GM19324 (cell line): ENCODE data around the gene ALOX5.
A peak's percentile ranks its signal among the peaks of the same experiment; 100 is the strongest.

ENCODE experiments used
- ATAC-seq: cut with Tn5 transposase; IDR thresholded peaks from one replicate; pipeline ENCODE4 v1.9.1; 2021; ENCODE audit warnings: mild to moderate bottlenecking, moderate library complexity; ENCODE audit not compliant: unreplicated experiment, low FRiP score

ALOX5 gene

DNA sequence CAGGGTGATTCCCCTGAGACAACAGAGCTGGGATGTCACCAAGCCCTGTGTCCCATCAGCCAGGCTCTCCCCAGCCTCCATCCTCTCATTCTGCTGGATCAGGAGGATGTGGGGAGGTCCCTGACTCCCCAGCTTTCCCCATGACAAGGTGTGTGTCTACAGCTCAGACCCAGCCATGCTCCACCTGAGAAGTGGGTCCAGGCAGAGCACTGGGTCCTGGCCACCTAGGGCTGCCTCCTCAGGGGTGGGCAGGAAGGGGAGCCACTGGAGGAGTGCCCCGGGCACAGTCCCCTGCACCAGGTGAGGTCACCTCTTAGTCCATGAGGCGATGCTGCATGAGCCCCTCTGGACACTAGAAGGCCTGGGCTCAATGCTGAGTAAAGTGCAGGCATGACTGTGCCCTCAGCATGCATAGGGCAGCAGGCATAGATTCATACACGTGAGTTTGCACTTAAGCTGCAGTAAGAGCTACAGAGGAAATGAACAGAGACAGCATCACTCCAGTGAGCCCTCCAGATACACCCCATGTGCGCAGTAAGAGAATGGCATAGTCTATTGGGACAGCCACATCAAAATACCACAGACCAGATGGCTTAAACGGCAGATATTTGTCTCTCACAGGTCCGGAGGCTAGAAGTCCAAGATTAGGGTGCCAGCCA lies 48.3 kb downstream of the ALOX5 start:
- ATAC-seq: no peak

DNA sequence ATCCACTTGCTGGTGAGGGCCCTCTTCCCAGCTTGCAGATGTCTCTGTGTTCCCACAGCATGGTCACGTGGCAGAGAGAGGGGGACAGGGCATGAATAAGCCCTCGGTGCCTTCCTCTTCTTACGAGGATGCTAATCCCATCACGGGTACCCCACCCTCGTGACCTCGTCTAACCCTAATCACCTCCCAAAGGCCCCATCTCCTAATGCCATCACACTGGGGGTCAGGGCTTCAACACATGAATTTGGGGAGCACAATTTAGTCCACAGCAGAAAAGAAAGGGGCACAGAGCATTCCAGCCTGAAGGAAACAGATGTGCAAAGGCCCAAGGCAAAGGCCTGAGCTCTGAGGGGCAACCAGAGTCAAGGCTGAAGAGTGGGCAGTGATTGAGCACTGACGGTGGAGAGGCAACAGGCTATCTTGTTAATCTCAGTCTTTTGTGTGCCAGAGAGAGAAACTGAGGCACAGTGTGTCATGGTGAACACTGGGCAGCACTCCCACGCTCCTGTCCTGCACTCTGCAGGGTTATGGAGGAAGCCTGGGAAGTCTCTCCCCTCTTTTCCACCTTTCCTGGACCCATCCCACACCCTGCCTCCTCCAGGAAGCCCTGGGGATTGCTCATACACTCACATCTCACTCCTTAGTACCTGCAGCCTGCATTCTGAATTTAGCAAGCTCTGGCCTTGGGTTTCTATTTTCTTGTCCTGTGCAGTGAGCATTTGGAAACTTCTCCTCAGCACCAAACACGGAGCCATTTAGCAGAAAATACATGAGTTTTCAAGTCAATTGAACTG lies 49.0 kb downstream of the ALOX5 start:
- ATAC-seq: no peak

DNA sequence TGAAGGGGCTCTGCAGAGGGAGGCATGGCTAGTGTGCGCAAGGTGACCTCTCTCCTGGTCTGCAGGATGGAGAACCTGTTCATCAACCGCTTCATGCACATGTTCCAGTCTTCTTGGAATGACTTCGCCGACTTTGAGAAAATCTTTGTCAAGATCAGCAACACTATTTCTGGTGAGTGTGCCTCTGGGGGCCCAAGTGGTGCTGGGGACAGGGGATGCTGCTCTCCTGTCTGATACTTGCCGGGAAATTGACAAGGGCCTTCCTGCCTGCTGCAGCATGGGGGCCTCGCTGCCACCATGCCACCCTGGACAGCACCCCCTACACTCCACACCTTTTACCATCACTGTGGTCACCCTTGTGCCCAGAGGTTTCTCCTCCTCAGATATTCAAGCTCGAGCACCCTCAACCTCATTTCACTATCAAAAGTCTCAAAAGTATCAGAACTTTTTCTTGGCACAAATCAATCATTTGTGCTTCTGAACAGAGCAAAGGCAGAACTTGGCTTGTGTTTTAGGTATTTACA lies 50.0 kb downstream of the ALOX5 start:
- no peak for ATAC-seq

DNA sequence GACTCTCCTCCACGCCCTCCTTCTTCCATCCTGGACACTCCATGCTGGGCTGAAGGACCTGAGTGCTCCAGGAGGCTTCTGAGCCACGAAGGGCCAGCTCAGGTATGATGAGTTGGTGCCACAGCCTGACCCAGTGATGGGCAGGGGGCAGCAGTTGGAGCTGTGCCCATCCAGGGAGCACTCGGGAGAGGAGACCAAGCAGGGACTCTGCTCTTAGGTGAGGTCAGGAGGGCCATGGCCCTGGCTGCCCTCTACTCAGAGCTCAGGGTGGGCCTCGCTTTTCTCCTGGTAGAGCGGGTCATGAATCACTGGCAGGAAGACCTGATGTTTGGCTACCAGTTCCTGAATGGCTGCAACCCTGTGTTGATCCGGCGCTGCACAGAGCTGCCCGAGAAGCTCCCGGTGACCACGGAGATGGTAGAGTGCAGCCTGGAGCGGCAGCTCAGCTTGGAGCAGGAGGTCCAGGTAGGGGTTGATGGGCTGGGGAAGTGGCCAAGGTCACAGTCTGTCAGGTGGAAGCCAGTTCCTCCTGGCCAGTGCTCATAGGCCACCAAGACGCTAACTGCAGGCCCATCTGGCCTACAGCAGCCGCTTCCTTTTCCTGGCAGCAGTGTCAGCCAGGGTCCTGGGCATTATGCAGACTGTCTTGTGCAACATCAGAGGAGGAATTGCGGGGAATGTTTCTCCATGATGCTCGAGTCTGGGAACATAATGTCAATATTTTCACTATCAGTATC lies 50.8 kb downstream of the ALOX5 start:
- ATAC-seq: no peak

DNA sequence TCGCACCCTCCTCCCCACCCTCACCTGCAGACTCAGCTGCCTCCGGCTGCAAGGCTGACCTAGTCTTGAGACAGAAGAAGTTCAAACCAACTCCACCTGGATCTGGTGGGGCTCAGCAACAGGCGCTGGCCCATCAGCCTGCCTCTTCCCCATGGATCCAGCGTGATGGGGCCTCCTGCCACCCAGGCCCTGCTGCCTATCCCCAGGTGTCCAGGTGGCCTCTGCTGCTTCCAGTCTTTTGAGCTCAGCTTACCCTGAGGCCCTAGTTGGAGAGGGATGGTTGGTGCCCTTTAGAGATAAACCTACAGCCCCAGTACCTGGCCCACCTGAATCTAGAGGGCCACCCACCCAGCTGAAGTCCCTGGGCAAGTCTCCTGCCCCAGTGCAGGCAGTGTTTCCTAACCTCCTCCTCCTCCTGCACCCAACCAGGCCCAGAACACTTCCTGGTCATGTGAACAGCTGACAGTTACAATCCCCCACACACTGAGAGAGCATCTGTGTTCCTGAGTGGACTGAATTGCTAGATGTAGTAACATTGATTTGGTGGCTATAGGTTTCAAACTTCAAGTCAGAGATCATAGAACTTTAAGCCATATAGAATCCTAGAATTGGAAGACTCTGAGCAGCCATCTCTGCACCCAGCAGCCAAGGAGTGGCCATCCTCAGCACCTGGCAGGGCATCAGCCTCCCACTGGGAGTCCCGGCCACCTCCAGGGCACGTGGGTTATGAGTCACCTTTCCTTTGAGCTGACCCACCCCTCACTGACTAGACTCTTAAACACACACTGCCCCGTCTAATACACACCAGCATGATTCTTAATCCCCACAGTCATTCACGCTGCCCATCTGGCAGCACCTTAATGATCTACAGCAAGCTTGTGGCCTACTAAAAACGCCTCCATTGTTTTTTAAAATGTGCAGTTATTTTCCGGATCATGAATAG lies 51.9 kb downstream of the ALOX5 start:
- ATAC-seq: no peak

DNA sequence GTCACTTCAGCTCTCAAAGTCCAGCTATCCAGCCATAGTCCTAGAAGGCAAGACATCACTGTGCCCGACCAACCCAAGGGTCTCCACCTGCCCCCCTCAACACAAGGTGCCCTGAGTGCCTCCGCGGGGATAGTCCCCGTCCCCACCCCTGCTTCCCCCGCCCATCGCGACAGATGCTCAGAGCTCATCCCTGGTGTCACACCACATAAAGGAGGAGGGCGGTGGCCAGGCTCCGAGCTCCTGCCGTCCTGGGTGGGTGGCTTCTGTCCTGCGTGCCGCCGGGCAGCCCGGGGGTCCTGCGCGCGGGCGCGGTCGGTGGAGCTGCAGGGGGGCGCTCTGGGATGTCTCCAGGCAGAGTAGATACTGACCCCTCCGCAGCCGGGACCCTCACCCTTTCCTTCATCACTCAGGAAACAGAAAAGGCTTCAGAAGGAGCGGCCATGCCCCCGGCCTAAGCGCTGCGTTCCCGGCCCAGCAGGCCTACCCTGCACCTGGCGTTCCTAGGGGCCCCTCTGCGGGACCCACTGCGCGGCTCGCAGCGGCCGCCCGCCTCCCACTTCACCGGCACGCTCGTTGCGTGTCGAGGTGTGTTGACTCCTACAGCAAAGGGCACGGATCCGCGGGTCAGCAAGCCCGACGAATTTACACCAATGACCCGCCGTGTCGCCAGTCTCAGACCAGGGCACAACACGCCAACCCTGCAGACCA lies 53.4 kb downstream of the ALOX5 start:
- ATAC-seq: no peak

DNA sequence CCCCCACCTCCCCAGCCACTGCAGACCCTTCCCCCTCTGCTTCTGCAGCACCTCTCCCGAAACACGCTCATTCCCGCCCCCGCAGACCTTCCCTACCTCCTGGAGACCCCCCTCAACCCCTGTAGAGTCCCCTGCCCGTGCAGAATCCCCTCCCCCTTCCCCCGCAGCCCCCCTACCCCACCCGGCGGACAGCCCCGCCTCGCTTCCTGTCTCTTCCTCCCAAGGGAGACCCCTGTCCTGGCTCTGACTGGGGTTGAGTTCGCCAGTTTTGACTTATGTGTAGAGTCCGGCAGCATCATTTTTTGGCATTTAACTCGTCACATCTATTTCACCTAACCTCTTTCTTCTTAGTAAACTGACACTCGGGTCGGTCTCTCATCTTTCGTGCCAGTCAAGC lies 54.0 kb downstream of the ALOX5 start:
- ATAC-seq: no peak

DNA sequence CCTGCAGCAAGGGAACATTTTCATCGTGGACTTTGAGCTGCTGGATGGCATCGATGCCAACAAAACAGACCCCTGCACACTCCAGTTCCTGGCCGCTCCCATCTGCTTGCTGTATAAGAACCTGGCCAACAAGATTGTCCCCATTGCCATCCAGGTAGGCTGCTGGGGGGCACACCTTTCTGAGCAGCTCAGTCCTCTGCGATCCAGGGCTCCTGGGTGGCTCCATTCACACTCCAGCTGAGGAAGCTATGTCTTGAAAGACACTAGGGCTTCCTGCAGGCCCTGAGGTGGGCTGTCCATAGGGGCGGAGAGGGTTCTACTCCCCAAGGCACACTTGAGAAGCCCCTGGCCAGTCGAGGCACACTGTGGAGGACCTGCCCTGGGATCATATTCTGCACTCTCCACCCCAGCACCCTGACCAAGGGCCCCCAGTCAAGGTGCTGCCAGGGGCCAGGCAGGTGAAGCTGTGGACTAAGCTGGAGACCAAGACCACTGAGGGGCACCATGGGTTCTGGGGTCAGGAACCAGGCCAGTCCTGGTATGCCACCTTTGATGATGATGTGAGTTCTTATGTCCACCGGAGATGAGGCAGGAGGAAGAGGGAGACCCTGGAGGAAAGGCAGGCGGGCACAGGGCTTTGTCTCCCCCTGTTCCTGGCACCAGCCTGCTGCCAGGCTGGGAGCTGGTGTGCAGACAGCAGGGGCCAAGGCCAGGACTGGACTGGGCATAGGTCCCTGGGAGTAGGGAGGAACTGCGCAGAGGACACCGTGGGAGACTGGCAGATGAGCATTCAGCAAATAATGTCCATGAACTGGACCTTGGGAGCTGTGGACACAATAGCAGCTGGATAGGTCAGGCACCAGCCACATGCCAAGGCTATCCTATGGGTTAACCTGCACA lies 54.8 kb downstream of the ALOX5 start:
- ATAC-seq: no peak

DNA sequence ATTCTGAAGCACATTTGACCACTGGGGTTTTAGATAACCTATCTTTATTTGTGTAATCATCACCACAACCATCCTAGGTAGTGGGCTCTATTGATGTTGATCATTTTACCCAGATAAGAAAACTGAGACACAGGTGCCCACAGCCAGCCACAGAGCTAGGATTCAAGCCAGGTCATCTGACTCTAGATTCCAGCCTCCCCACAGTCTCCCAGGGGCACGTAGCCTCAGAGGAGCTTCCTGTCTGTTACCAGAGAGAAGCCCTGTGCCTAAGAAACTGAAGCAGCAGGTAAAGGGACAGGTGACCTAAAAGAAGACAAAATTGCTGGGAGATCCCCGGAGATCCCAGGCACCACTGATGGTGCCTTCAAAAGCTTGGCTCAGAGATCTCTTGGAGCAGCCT lies 55.8 kb downstream of the ALOX5 start:
- ATAC-seq: no peak

DNA sequence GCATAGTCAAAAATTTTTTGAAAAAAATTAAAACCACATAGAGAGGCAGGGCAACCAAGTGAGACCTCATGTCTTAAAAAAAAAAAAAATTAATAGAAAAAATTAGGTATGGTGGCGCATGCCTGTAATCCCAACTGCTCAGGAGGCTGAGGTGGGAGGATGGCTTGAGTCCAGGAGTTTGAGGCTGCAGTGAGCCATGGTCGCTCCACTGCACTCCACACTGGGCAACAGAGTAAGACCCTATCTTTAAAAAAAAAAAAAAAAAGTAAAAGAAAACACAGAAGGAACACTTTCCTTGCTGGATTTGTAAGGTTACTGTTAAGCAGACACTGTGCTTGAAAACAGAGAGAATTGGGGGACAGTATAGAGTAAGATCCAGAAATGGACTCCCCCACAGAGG lies 58.1 kb downstream of the ALOX5 start:
- no peak for ATAC-seq

DNA sequence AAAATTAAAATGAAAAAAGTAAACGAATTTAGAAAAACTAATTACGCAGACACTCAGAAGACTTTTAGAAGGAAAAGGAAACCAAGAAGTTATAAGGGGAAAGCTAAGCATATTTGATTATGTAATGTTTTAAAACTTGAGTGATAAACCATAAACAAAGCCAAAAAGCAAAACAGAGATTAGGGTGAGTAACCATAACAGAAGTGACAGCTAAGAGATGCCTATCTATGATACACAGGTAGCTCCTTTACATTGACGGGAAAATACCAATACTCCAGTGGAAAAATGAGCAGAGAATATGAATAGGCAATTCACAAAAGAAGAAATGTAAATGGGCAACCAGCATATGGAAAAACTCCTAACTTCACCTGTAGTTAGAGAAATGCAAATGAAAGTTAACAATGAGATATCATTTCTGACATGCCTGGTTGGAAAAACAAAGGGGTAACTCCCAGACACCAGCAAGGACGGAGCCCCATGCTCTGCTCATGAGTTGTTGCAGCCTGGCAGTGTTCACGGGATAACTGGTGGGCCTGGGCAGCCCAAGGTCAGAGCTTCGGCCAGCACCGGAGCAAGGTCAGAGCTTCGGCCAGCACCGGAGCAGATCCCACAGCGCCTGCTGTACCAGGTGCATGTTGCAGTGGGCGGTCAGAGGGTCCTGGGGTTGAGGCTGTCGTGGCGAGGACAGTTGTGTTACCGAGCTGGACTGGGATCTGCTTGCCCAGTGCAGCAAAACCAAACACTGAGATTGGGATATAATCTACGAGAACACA lies 58.9 kb downstream of the ALOX5 start:
- no peak for ATAC-seq

DNA sequence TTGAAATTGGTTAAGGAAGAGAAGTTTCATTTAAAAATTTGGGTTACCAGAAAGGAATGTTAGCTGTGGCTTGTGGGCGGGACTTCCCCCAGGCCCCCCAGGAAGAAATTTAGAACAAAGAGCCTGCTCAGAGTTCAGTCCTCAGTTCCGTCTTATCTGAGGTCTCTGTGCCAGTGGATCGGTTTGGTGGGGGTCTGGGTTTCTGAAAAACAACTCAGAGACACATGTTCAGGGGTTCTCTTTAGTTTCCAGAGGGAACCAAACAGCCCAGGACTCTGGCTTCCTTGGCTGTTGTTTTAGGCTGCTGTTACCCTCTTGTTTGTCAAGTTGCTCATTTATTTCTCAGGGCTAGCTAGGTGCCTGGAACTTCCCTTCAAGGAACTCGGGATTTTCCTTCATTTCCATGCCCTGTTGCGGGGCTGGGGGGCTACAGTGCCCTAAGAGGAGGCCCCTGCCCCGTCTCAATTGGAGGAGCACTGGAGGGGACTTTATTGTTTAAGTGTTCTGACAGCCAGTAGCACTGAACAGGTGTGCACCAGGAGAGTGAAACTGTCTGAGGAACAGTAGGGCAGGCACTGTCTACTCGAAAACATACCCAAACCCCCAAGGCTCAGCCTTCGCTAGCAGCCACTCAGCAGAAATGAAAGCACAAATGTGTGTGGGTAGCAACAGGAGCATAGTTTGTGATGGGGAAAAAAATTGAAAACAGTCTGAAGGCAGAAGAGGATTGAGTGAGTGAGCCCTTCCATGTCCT lies 59.9 kb downstream of the ALOX5 start:
- ATAC-seq: peak; percentile 95

DNA sequence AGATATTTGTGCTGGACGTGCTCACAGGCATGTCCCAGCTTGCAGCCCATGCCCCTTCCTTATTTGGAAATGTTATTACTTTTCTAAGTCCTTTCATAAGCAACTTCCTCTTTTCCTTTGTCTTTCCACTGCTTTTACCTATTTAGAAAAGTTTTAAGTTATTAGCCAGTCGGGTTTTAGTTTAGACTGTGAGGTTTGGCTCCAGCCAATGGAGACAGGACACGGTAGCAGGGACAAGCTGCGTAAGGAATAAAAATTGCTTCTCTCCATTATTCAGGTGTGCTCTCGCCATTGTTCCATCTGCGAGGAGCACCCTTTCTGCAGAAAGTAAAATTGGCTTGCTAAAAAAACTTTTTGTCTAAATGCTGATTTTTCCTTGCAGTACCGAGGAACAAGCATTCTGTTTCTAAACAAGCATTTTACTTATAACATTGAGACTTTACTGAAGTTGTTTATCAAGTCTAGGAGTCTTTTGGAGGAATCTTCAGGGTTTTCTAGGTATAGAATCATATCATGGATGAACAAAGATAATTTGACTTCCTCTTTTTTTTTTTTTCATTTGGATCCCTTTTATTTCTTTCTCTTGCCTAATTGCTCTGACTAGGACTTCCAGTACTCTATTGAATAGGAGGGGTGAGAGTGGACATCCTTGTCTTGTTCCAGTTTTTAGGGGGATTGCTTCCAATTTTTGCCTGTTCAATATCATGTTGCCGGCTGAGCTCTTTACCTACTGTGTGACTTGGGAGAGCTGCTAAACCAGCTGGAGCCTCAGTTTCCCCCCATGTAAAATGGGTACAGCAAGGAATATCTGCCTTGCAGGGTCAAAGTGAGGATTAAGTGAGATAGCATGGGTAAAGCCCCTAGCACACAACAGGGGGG lies 63.8 kb downstream of the ALOX5 start:
- no peak for ATAC-seq

DNA sequence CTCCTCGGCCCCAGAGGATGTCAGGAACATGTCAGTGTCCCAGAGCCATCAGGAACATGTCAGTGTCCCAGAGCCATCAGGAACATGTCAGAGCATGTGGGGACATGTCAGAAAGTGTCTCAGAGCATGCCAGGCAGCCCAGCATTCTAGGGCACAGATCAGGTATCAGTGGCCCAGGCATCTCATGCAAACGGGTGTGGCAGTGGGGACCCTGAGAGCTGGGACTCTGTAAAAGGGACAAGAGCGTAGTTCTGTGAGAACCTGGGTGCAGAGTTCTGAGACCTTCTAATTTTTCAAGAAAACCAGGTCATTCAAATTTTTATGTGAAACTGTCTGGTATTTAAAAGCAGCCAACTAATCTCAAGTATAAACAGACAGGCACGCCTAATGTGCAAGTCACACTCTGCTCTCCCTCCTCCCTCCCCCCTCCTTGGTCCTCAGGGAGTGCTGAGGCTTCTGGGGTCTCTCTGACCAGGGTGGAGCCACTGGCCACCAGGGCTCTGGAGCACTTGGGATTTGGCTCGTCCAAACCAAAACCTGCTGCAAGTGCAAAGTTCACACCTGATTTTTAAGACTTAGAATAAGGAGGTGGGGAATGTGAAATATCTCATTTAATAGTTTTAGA lies 64.6 kb downstream of the ALOX5 start:
- ATAC-seq: no peak

DNA sequence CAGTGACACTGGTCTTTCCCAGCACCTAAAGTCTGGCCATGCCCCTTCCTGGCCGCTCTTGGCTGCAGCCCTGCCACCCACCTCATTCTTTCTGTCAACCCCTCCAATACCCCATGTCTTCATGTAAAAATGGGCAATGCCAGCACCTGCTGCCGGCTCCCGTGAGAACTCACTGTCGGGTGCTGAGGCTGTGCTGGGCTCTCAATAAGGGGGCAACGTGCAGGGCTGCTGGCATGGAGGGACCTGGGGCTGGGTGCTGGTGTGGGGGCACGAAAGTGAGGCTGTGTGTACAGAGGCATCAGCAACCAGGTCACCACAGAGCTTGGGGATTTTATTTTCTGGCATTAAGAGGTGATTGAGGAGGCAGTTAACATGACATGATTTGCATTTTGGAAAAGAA lies 65.3 kb downstream of the ALOX5 start:
- no peak for ATAC-seq

DNA sequence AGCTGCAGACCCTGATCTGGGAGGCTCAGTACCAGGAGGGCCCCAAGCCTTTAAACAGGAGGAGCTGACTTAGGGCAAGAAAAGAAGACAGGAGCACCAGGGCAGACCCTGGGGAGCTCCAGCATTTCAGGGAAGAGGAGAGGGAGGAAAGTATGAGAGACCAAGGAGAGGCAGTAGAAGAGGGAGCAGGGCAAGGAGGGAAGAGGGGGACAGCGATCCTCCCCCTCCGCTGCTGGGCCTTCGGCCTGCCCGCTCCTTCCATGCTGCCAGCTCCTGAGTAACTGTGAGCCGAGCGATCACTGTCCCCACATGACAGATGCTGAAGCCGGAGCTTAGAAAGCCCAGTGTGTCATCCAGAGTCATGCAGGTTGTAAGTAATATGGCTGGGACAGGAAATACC lies 65.9 kb downstream of the ALOX5 start:
- ATAC-seq: no peak
